Ammon's horn (tissue), 1 donor: ENCODE results near the gene SFTPB.

ENCODE experiments used
- DNase-seq: peaks from one replicate; pipeline ENCODE4 v3.0.0-alpha.2; 2016; ENCODE audit warnings: low spot score

Gene SFTPB

GRCh38 chr2:85702172-85702571 lies 34.2 kb upstream of the SFTPB start:
- DNase-seq, result no peak

GRCh38 chr2:85699325-85699724 lies 31.3 kb upstream of the SFTPB start:
- DNase-seq, result no peak

- DNase-seq, result no peak
These were observed 30.9 kb upstream of the SFTPB start for GRCh38 chr2:85698880-85699254.

GRCh38 chr2:85698184-85698879 lies 30.3 kb upstream of the SFTPB start:
- no peak for DNase-seq

- DNase-seq, result no peak
These were observed 29.7 kb upstream of the SFTPB start for GRCh38 chr2:85697716-85698115.

- DNase-seq, result no peak
These were observed 29.1 kb upstream of the SFTPB start for GRCh38 chr2:85697096-85697495.

- DNase-seq, result no peak
These were observed 28.0 kb upstream of the SFTPB start for GRCh38 chr2:85695691-85696668.

GRCh38 chr2:85695121-85695520 lies 27.1 kb upstream of the SFTPB start:
- no peak for DNase-seq

- no peak for DNase-seq
These were observed 26.3 kb upstream of the SFTPB start, which contains the start of gene GNLY for GRCh38 chr2:85694052-85695025. GNLY (plus strand) TSS chr2:85694358; CDS start chr2:85694419, 61 bp downstream.

- DNase-seq, result no peak
These were observed 24.1 kb upstream of the SFTPB start for GRCh38 chr2:85692039-85692645.

- DNase-seq, result no peak
These were observed 22.9 kb upstream of the SFTPB start for GRCh38 chr2:85690932-85691331.

- no peak for DNase-seq
These were observed 16.8 kb upstream of the SFTPB start for GRCh38 chr2:85684806-85685205.

GRCh38 chr2:85684380-85684779 lies 16.4 kb upstream of the SFTPB start:
- no peak for DNase-seq

GRCh38 chr2:85682378-85682777 lies 14.4 kb upstream of the SFTPB start:
- no peak for DNase-seq

- DNase-seq, result no peak
These were observed 13.8 kb upstream of the SFTPB start for GRCh38 chr2:85681776-85682175.

- no peak for DNase-seq
These were observed 13.4 kb upstream of the SFTPB start for GRCh38 chr2:85681372-85681763.

- peak; percentile 34 for DNase-seq
These were observed 12.8 kb upstream of the SFTPB start for GRCh38 chr2:85680707-85681371.

GRCh38 chr2:85678794-85679672 lies 11.0 kb upstream of the SFTPB start:
- peak; percentile 85 for DNase-seq

- no peak for DNase-seq
These were observed 10.4 kb upstream of the SFTPB start for GRCh38 chr2:85678377-85678776.
